Neuronal stem cell (in vitro differentiated cells): ENCODE results near the gene SLC12A4.

Experiments
- DNase-seq: peaks from one replicate; pipeline ENCODE4 v3.0.0-alpha.2; 2013; ENCODE audit warnings: low spot score
- H2AFZ ChIP-seq: one replicate; pipeline ENCODE4 v1.6.1; 2013; ENCODE audit warnings: mild to moderate bottlenecking, low read length, inconsistent platforms
- H2AK5ac ChIP-seq: 2 replicates; pipeline ENCODE4 v1.6.1; 2013; ENCODE audit warnings: low read depth, mild to moderate bottlenecking, inconsistent platforms, low read length, moderate library complexity, mixed read lengths
- H2BK120ac ChIP-seq: 2 replicates; pipeline ENCODE4 v1.6.1; 2013; ENCODE audit warnings: low read depth, mild to moderate bottlenecking, inconsistent platforms, low read length, moderate library complexity, mixed read lengths
- H2BK12ac ChIP-seq: one replicate; pipeline ENCODE4 v1.6.1; 2013; ENCODE audit warnings: low read length, inconsistent platforms
- H2BK15ac ChIP-seq: 2 replicates; pipeline ENCODE4 v1.6.1; 2013; ENCODE audit warnings: mild to moderate bottlenecking, low read length, inconsistent platforms, mixed read lengths
- H2BK5ac ChIP-seq: one replicate; pipeline ENCODE4 v1.6.1; 2013; ENCODE audit warnings: inconsistent platforms, mild to moderate bottlenecking, low read length, moderate library complexity
- H3K14ac ChIP-seq: one replicate; pipeline ENCODE4 v1.6.1; 2013; ENCODE audit warnings: low read length, inconsistent platforms
- H3K18ac ChIP-seq: 2 replicates; pipeline ENCODE4 v1.6.1; 2013; ENCODE audit warnings: low read length, inconsistent platforms
- H3K23ac ChIP-seq: 2 replicates; pipeline ENCODE4 v1.6.1; 2013; ENCODE audit warnings: low read depth, mild to moderate bottlenecking, mixed read lengths, low read length, inconsistent platforms; ENCODE audit not compliant: poor library complexity
- H3K27ac ChIP-seq: replicated peaks from 3 replicates; pipeline ENCODE4 v1.5.1; 2013; ENCODE audit warnings: low read length, inconsistent platforms
- H3K27me3 ChIP-seq, 3 experiments: 2 replicates each; pipeline ENCODE4 v1.6.1; 2013; ENCODE audit warnings: low read length in 3 of 3, mild to moderate bottlenecking in 2 of 3, inconsistent platforms in 1 of 3, low read depth in 1 of 3, mixed read lengths in 1 of 3, moderate library complexity in 1 of 3; ENCODE audit not compliant: control insufficient read depth in 3 of 3, insufficient read depth in 3 of 3
- H3K36me3 ChIP-seq, 2 donors: replicated peaks in 1 of 2; 2 replicates each; pipeline ENCODE4 v1.6.1; 2013; ENCODE audit warnings: low read length in 2 of 2; ENCODE audit not compliant: control insufficient read depth in 2 of 2, insufficient read depth in 2 of 2
- H3K4ac ChIP-seq: 2 replicates; pipeline ENCODE4 v1.6.1; 2013; ENCODE audit warnings: inconsistent platforms, mild to moderate bottlenecking, low read length, moderate library complexity
- H3K4me1 ChIP-seq, 2 donors: 1 replicate in 1 of 2; 2 replicates in 1 of 2; pipeline ENCODE4 v1.6.1; 2013; ENCODE audit warnings: low read length in 2 of 2, low read depth in 1 of 2; ENCODE audit not compliant: control insufficient read depth in 2 of 2, insufficient read depth in 1 of 2
- H3K4me2 ChIP-seq: one replicate; pipeline ENCODE4 v1.6.1; 2013; ENCODE audit warnings: mild to moderate bottlenecking, low read length, inconsistent platforms; ENCODE audit not compliant: insufficient read depth, poor library complexity, severe bottlenecking
- H3K4me3 ChIP-seq, 2 donors: 2 replicates each; pipeline ENCODE4 v1.5.1; 2013; ENCODE audit warnings: low read length in 2 of 2, mild to moderate bottlenecking in 2 of 2, inconsistent platforms in 1 of 2, moderate library complexity in 1 of 2
- H3K79me1 ChIP-seq: one replicate; pipeline ENCODE4 v1.6.1; 2013; ENCODE audit warnings: low read depth, mild to moderate bottlenecking, inconsistent platforms, low read length, moderate library complexity
- H3K9ac ChIP-seq: one replicate; pipeline ENCODE4 v1.6.1; 2013; ENCODE audit warnings: mild to moderate bottlenecking, low read depth, low read length, inconsistent platforms; ENCODE audit not compliant: poor library complexity
- H3K9me3 ChIP-seq, 2 donors: replicated peaks in 1 of 2; 2 replicates each; pipeline versions ENCODE3 to v1.6.1; 2013; ENCODE audit warnings: low read length in 2 of 2, mild to moderate bottlenecking in 2 of 2, inconsistent platforms in 1 of 2, low read depth in 1 of 2, mixed read lengths in 1 of 2, moderate library complexity in 1 of 2; ENCODE audit not compliant: control insufficient read depth in 2 of 2, insufficient read depth in 1 of 2
- H4K8ac ChIP-seq: one replicate; pipeline ENCODE4 v1.6.1; 2013; ENCODE audit warnings: low read depth, mild to moderate bottlenecking, inconsistent platforms, low read length, moderate library complexity
- H4K91ac ChIP-seq: one replicate; pipeline ENCODE4 v1.6.1; 2013; ENCODE audit warnings: low read length, low read depth, mild to moderate bottlenecking, inconsistent platforms; ENCODE audit not compliant: poor library complexity
- WGBS, 2 donors: extraction: QIAGEN DNeasy Blood & Tissue Kit; methylation state at CpG; one replicate each; pipeline ENCODE4 v1.1.7; 2013; ENCODE audit warnings: missing lambda C conversion rate in 2 of 2, mixed read lengths in 1 of 2; ENCODE audit not compliant: insufficient read length in 2 of 2, insufficient replicate concordance in 1 of 2; ENCODE audit errors: extremely low coverage in 2 of 2; 5-methylcytosine and 5-hydroxymethylcytosine counted together

The SLC12A4 gene

DNA sequence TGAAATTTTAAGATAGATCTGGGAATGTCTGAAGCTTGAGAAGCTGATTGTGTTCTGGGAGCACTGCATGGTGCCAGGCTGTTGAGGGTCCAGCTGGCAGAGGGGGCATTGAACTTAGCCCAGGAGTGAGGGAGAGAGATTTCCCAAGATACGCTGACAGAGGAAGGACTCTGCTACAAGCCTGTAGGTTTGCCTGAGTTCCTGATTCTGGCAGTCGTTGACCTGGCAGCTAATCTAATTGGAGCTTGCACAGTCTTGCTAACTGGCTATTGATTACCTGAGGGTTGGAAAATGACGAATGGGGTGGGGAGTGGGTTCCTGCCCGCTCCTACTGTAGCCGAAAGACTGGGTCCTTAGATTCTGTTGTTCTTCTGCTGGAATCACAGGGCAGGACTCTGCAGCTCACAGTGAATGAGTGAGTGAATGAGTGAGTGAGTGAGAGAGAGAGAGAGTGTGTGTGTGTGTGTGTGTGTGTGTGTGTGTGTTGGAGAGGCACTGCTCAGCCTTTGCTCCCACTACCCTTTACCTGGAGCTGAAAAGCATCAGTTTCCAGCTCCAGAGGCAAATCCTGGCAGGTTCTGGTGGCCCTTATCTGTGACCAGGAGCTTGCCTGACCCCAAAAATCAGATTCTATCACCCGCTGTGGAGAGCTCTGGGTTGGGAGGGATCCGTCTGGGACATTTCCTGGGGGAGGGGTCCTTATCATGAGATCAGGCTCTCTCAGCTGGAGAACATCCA, 53.5 kb downstream of the SLC12A4 start:
- Histone ChIP-seq H2BK120ac (no peak overlapping the region), H2BK12ac (peak overlapping the region; percentile 8), H3K9ac (no peak overlapping the region), H3K23ac (no peak overlapping the region), H4K8ac (no peak overlapping the region), H3K18ac (no peak overlapping the region), H3K4me1 (peaks cover 0 to 4% of the 10 kb centered on the region in 2 donors), H3K4me2 (no peak overlapping the region), H2AK5ac (no peak overlapping the region), H3K4me3 (no peak overlapping the region), H2AFZ (no peak overlapping the region), H3K27me3 (no peaks in the 10 kb centered on the region), H3K4ac (no peak overlapping the region), H2BK5ac (no peak overlapping the region), H3K9me3 (no peaks in the 10 kb centered on the region), H4K91ac (no peak overlapping the region), H2BK15ac (no peak overlapping the region), H3K14ac (no peak overlapping the region), H3K36me3 (peaks cover 15 to 57% of the 10 kb centered on the region in 2 donors), H3K79me1 (peaks cover 21% of the 10 kb centered on the region), H3K27ac (no peak overlapping the region)
- DNase-seq: no peak
- WGBS, 2 donors: no CpG with 5 or more reads among the region's 7 CpGs

DNA sequence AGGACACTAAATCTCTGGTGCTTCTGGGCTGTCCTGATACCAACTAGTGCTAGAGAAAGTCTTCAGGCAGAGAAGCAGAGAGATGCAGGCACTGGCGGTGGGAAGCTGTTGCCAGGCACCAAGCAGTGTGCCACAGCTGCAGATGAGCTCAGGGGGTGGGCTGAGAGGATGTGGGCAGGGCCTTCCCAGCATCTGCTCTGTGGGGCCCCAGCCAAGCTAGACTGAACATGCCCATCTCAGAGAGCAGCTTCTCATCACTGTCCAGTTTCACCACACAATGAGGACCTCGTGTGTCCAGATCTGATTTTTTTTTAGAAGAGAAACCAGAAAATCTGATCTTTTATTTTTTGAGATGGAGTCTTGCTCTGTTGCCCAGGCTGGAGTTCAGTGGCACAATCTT, 58.3 kb downstream of the SLC12A4 start:
- Histone ChIP-seq H2AK5ac (no peak overlapping the region), H3K36me3 (peaks cover 15 to 43% of the 10 kb centered on the region in 2 donors), H3K79me1 (peaks cover 12% of the 10 kb centered on the region), H3K4me1 (peaks cover 0 to 7% of the 10 kb centered on the region in 2 donors), H3K4me3 (no peak overlapping the region), H3K14ac (no peak overlapping the region), H2AFZ (no peak overlapping the region), H3K9me3 (no peaks in the 10 kb centered on the region), H3K18ac (no peak overlapping the region), H2BK15ac (no peak overlapping the region), H2BK120ac (no peak overlapping the region), H4K91ac (no peak overlapping the region), H3K23ac (no peak overlapping the region), H3K27me3 (no peaks in the 10 kb centered on the region), H4K8ac (no peak overlapping the region), H2BK12ac (no peak overlapping the region), H3K9ac (no peak overlapping the region), H3K4ac (no peak overlapping the region), H3K27ac (no peak overlapping the region), H2BK5ac (no peak overlapping the region), H3K4me2 (no peak overlapping the region)
- no peak for DNase-seq
- no CpG with 5 or more reads among the region's 2 CpGs for WGBS, 2 donors

DNA sequence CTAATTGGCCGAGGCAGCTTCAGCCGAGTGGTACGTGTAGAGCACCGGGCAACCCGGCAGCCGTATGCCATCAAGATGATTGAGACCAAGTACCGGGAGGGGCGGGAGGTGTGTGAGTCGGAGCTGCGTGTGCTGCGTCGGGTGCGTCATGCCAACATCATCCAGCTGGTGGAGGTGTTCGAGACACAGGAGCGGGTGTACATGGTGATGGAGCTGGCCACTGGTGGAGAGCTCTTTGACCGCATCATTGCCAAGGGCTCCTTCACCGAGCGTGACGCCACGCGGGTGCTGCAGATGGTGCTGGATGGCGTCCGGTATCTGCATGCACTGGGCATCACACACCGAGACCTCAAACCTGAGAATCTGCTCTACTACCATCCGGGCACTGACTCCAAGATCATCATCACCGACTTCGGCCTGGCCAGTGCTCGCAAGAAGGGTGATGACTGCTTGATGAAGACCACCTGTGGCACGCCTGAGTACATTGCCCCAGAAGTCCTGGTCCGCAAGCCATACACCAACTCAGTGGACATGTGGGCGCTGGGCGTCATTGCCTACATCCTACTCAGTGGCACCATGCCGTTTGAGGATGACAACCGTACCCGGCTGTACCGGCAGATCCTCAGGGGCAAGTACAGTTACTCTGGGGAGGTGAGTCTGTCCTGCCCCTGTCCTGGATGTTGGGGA, 59.2 kb downstream of the SLC12A4 start:
- Histone ChIP-seq H4K8ac (no peak overlapping the region), H3K9me3 (no peaks in the 10 kb centered on the region), H3K14ac (no peak overlapping the region), H2BK120ac (no peak overlapping the region), H3K18ac (no peak overlapping the region), H2BK12ac (no peak overlapping the region), H3K4me1 (peaks cover 0 to 7% of the 10 kb centered on the region in 2 donors), H3K4me3 (no peak overlapping the region), H2AFZ (no peak overlapping the region), H4K91ac (no peak overlapping the region), H3K36me3 (peaks cover 15 to 43% of the 10 kb centered on the region in 2 donors), H3K27ac (no peak overlapping the region), H2AK5ac (no peak overlapping the region), H3K23ac (no peak overlapping the region), H3K4me2 (no peak overlapping the region), H2BK5ac (peak overlapping the region; percentile 30), H3K4ac (no peak overlapping the region), H3K9ac (no peak overlapping the region), H2BK15ac (no peak overlapping the region), H3K79me1 (peaks cover 9% of the 10 kb centered on the region), H3K27me3 (no peaks in the 10 kb centered on the region)
- WGBS, 2 donors: no CpG with 5 or more reads among the region's 36 CpGs
- no peak for DNase-seq

DNA sequence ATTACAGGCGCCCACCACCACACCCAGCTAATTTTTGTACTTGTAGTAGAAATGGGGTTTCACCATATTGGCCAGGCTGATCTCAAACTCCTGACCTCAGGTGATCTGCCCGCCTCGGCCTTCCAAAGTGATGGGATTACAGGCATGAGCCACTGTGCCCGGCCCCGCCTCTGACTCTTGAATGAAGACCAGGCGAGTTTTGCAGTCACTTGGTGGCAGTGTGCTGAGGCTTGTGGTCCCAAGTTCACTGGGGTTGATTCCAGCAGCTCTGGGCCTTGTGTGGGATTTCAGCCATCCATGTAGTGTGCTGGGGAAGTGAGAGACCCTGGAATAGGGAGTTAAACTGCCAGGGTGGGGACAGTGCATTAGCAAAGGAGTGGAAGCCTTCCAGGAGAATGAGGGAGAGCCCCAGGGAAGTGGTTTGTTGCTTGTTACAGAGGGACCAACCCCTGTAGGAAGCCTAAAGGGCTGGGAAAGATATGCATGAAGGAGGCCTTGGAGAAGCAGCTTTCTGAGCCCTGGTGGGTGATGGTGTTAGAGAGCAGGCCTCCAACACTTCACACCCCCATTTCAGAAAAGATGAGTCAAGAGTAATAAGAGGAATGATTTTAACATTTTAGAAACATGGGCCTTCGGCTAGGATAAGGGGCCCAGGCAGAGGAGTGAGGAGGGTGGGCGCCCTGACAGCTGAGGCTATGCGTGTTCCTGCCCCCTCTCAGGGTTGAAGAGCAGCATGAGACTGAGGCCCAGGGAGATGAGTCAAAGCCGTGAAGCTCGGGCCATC, 60.8 kb downstream of the SLC12A4 start:
- no peak overlapping the region for H2AFZ ChIP-seq
- no peak overlapping the region for H2BK12ac ChIP-seq
- no peak overlapping the region for H3K9ac ChIP-seq
- no peak overlapping the region for H3K18ac ChIP-seq
- H3K4me1 ChIP-seq: peaks cover 0 to 7% of the 10 kb centered on the region in 2 donors
- H3K9me3 ChIP-seq: no peaks in the 10 kb centered on the region
- no peak overlapping the region for H2BK120ac ChIP-seq
- H3K23ac ChIP-seq: no peak overlapping the region
- no peak overlapping the region for H3K14ac ChIP-seq
- no peak overlapping the region for H3K4me3 ChIP-seq
- peaks cover 17 to 49% of the 10 kb centered on the region in 2 donors for H3K36me3 ChIP-seq
- no peak overlapping the region for H4K8ac ChIP-seq
- no peak for DNase-seq
- no peak overlapping the region for H3K27ac ChIP-seq
- no peak overlapping the region for H2BK15ac ChIP-seq
- no peak overlapping the region for H3K4ac ChIP-seq
- H3K4me2 ChIP-seq: no peak overlapping the region
- no CpG with 5 or more reads among the region's 11 CpGs for WGBS, 2 donors
- H3K27me3 ChIP-seq: no peaks in the 10 kb centered on the region
- H2AK5ac ChIP-seq: no peak overlapping the region
- peaks cover 9% of the 10 kb centered on the region for H3K79me1 ChIP-seq
- no peak overlapping the region for H4K91ac ChIP-seq
- H2BK5ac ChIP-seq: no peak overlapping the region
